Activated naive CD8-positive, alpha-beta T cell treated with anti-CD3 and anti-CD28 coated beads, Interleukin-2, amount 50 U/mL, for 24 hours (primary cell): Measurements from ENCODE around the gene ACOXL.
A peak's percentile ranks its signal among the peaks of the same experiment; 100 is the strongest.

ENCODE experiments used
- ATAC-seq: fragments of 150-1000 bp; cut with Tn5 transposase; one replicate; pipeline ENCODE4 v1.10.0; 2021
- DNase-seq: peaks from one replicate; pipeline ENCODE4 v3.0.0; 2021
- H3K27ac Mint-ChIP-seq: one replicate; pipeline ENCODE4 v1.8.0; 2021; ENCODE audit warnings: mild to moderate bottlenecking, mixed read lengths
- H3K27me3 Mint-ChIP-seq: one replicate; pipeline ENCODE4 v1.8.0; 2021; ENCODE audit warnings: mixed read lengths
- H3K36me3 Mint-ChIP-seq: one replicate; pipeline ENCODE4 v1.8.0; 2021; ENCODE audit warnings: low read depth, mixed read lengths
- H3K4me1 Mint-ChIP-seq: one replicate; pipeline ENCODE4 v1.8.0; 2021; ENCODE audit warnings: mixed read lengths
- H3K4me3 Mint-ChIP-seq: one replicate; pipeline ENCODE4 v1.8.0; 2021; ENCODE audit warnings: mild to moderate bottlenecking, moderate library complexity, mixed read lengths
- H3K9me3 Mint-ChIP-seq: one replicate; pipeline ENCODE4 v1.8.0; 2021; ENCODE audit warnings: mixed read lengths

Gene ACOXL

DNA sequence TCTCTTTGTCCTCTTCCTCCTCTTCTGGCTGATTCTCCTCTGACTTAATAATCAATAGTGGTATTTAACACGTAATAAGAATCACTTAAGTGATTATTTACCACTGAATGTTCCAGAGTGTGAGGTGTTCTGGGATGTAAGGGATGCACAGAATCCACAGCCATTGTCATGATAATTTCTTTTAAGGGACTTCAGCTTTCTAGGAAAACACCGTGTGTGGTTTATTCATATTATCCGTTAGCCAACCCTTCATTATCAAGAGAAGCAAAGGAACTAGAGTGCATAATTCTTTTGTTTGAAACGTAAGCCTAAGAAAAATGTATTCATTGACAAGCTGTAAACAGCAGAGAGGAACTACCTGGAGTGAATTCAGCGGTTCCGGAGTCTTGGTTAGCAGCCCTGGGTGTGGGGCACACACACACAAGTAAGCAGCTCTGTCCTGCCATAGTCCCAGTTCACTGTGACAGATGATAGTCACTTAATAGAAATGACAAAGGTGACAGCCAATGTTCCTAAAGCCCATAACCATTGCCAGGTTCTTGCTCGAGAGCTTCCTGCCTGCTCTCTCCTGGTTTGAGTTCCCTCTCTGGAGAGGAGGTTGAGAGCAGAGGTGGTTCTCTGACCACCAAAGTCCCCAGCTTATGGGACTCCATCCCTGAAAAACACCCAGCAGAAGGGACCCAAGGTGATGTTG, 101.9 kb downstream of the ACOXL start:
- H3K27ac Mint-ChIP-seq = no peak overlapping the region
- no peak for ATAC-seq

DNA sequence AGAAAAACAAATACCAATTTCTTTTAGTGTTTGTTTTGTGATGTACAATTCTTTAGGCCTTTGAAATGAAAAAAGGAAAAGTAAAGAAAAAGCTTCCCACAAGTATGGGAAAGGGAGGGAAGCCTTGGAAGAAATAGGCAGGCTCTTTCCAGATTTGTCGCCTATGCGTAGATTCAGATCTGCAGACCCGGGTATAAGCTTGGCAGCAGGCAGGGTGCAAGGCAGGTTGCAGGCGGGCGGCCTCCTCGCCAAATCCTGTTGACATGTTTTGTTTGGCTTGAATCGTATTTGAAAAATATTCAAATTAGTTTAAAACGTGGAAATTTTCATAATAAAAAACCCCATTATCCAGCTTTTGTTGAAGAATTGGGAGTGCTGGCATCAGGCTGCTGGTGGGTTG, 104.3 kb downstream of the ACOXL start:
- Mint-ChIP-seq H3K9me3 (no peaks in the 10 kb centered on the region), H3K4me3 (no peak overlapping the region), H3K4me1 (peaks cover 29% of the 10 kb centered on the region), H3K27me3 (peaks cover 8% of the 10 kb centered on the region), H3K27ac (no peak overlapping the region), H3K36me3 (no peaks in the 10 kb centered on the region)
- no peak for DNase-seq
- no peak for ATAC-seq

More for the DNA sequence above, 101.9 kb downstream of the ACOXL start:
- no peak for DNase-seq
- Mint-ChIP-seq H3K27me3 (peaks cover 13% of the 10 kb centered on the region), H3K4me1 (peaks cover 24% of the 10 kb centered on the region), H3K9me3 (no peaks in the 10 kb centered on the region), H3K4me3 (no peak overlapping the region), H3K36me3 (no peaks in the 10 kb centered on the region)

DNA sequence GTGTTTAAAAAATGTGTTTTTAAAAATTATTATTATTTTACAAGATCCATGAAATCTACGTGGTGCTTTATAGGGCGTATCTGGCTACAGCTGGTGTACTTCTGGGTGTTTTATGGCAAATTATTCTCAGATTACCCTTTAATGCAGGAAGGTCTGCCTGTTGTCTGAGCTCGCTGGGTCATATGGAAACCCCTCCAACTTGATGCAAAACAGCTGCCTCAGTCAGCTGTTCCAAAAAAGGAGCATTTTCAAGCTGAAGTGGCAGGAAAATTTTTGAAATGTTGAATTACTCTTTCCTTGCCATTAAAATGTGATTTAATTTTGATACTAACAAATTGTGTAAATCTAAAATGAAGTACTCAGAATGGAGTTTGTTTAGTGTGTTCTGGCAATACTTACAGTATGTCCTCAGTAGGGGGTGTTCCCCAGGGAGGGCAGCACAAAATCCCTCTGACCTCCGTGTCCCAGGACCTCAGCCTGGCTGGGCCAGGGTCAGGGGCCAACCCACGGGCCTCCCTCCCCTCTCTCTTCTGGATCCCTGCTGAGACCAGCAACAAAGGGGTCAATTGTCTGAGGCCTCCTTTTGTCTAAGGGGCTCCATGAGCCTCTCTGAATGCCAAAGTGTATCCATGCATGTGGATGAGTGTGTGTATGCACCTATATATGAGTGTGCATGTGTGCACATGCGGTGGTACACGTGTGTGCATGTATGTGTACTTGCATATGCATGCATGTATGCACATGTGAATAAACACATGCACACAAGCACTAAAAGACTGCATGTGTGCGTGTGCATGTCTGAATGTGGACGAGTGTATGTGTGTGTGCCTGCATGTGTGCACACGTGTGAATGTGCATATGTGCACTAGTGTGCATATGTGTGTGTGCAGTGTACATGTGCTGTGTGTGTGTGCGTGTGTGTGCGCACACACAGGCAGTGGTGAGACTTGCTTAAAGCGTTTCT, 105.4 kb downstream of the ACOXL start:
- H3K36me3 Mint-ChIP-seq = no peaks in the 10 kb centered on the region
- no peak for DNase-seq
- no peak overlapping the region for H3K4me3 Mint-ChIP-seq
- ATAC-seq = no peak
- peaks cover 25% of the 10 kb centered on the region for H3K4me1 Mint-ChIP-seq
- no peaks in the 10 kb centered on the region for H3K9me3 Mint-ChIP-seq
- H3K27me3 Mint-ChIP-seq = peaks cover 11% of the 10 kb centered on the region
- no peak overlapping the region for H3K27ac Mint-ChIP-seq

DNA sequence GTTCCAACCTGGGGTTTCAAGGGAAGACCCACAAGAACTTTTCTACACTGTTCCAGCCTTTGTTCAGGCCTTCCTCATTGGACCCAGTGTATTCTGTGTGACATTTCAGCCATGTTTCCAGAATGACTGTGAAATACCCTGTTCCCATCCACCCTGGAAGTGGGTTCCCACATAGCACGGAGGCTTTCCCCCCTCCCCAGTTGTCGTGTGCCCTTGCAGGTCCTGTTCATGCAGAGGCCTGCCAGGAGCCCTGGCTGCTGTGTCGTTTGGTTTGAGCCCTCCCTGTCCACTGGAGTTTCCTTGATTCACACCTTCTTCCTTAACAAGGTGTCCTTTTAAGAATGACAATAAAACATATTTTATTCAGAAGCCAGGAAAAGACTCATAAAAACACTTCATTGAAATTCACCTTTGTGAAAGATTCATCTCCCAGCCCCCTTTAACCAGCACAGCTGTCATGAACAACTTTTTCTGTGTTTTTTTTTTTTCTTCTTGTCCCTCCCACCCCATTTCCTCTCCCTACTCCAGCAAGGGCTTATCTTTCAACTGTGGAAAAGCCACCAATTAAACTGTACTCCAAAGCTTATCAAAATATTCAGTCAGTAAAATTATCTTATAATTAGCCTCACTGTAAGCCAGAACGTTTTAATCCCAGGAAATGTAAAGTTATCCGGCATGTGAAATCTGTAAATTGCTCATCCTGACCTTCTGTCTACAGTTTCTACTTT, 106.4 kb downstream of the ACOXL start:
- Mint-ChIP-seq H3K27ac (no peak overlapping the region), H3K4me1 (peaks cover 22% of the 10 kb centered on the region), H3K4me3 (no peak overlapping the region), H3K36me3 (no peaks in the 10 kb centered on the region), H3K27me3 (peaks cover 11% of the 10 kb centered on the region), H3K9me3 (no peaks in the 10 kb centered on the region)
- DNase-seq (no peak), ATAC-seq (no peak)

DNA sequence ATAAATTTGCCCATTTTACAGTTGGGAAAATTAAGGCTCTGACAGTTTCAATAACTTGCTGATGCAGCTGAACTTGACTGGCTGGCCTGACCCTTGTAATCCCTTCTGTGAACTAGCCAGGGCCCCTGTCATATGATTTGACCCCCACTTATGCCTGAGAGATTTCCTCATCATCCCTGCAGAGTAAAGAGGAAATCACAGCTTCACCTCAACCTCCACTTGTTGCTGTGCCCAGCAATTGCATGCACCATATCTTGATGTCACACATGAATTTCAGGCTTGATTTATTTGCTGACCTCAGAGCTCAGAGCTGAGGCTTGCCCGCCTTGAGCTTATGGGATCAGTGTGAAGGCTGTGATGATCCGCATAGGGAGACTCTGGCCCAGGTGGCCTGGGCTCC, 108.1 kb downstream of the ACOXL start:
- DNase-seq (no peak), ATAC-seq (no peak)
- Mint-ChIP-seq H3K27me3 (peaks cover 11% of the 10 kb centered on the region), H3K9me3 (no peaks in the 10 kb centered on the region), H3K27ac (no peak overlapping the region), H3K4me3 (no peak overlapping the region), H3K36me3 (no peaks in the 10 kb centered on the region), H3K4me1 (peaks cover 36% of the 10 kb centered on the region)

DNA sequence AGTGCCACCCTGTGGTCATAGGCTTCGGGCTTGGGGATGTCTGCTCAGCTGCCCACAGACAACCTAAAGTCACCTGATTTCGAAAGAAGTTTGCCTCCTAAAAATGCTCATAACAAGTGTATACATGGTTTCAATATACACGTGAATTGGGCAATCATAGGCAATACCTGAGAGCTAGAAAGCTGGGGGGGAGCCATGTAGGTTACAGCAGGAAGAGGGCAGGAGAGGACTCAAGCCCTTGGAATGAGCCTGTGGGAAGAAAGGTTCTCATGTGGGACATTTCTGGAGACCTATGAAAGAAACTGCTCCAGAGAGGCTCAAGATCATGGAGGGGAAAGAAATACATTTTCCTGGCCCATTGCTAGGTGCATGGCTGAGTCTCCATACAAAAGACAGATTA, 109.7 kb downstream of the ACOXL start:
- Mint-ChIP-seq H3K4me3 (no peak overlapping the region), H3K27ac (no peak overlapping the region), H3K9me3 (no peaks in the 10 kb centered on the region), H3K27me3 (peaks cover 11% of the 10 kb centered on the region), H3K4me1 (peaks cover 51% of the 10 kb centered on the region), H3K36me3 (no peaks in the 10 kb centered on the region)
- no peak for DNase-seq
- ATAC-seq = no peak

DNA sequence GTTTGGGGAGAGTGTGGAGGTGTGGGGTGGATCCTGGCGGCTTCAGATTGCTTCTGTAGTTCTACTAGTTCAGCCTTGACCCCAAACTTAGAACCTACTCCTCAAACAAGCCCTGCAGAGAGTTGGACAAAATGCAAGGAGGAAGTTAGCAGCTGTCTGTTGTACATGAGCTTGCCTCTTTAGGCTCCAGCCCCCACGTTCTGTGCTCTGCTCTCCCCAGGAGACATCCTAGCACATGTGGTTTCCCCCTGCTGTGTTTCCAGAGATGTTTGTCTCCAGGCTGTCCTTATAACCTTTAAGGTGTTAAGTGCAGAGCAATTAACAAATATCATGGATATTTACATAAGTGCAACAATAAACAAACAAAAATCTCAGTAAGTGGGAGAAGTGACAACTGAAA, 111.1 kb downstream of the ACOXL start:
- no peaks in the 10 kb centered on the region for H3K9me3 Mint-ChIP-seq
- ATAC-seq = no peak
- no peak overlapping the region for H3K4me3 Mint-ChIP-seq
- H3K4me1 Mint-ChIP-seq = peaks cover 65% of the 10 kb centered on the region
- peaks cover 12% of the 10 kb centered on the region for H3K27me3 Mint-ChIP-seq
- H3K36me3 Mint-ChIP-seq = no peaks in the 10 kb centered on the region
- peak overlapping the region; percentile 43 for H3K27ac Mint-ChIP-seq
- no peak for DNase-seq

DNA sequence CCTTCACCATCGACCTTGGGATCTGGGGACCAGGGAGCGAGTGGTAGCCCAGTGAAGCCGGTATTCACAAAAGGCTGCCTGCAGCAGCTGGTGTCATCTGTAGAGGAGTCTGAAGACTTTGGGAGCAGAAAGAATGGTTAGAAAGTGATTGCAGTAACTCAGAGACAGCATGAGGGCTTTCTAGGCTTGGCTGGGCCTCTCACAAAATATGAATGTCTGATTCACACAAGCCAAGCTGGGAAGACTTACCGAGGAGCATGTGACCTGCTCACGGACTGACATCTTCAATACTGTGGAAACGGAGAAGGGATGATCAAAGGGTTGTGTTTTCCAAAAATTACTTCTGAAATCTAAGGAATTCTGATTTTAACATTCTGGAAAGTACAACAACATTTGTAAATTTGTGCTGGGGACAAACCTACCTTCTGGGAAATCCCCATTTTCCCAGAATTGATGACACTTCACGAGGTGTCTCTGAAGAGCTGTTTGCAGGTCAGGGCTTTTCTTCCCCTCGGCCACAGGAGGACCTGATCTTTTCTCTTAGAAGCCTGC, 111.7 kb downstream of the ACOXL start:
- ATAC-seq (no peak), DNase-seq (no peak)
- peak overlapping the region; percentile 43 for H3K27ac Mint-ChIP-seq
- no peaks in the 10 kb centered on the region for H3K9me3 Mint-ChIP-seq
- H3K36me3 Mint-ChIP-seq = no peaks in the 10 kb centered on the region
- H3K27me3 Mint-ChIP-seq = peaks cover 16% of the 10 kb centered on the region
- peaks cover 66% of the 10 kb centered on the region for H3K4me1 Mint-ChIP-seq
- H3K4me3 Mint-ChIP-seq = no peak overlapping the region

DNA sequence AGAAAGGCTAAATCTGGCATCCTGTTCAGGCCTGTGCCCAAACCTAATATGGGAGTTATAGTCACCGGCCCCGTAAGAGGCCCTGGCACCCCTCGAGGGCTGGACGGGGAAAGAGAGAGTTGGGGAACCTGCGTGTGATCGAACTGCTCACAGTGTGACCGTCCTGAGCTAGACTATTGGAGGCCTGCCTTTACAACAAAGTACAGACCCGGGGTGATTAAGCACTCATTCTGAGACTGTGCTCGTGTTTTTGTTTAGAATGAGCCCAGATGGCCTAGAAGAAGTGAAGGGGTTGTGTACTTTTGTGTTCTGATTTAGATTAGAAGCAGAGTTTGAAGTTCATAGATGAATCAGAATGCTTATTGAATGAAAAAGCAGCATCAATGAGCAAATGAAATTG, 115.3 kb downstream of the ACOXL start:
- Mint-ChIP-seq H3K4me3 (no peak overlapping the region), H3K9me3 (no peaks in the 10 kb centered on the region), H3K27ac (peak overlapping the region; percentile 92), H3K4me1 (peaks cover 90% of the 10 kb centered on the region), H3K36me3 (no peaks in the 10 kb centered on the region), H3K27me3 (peaks cover 18% of the 10 kb centered on the region)
- ATAC-seq (no peak), DNase-seq (no peak)

DNA sequence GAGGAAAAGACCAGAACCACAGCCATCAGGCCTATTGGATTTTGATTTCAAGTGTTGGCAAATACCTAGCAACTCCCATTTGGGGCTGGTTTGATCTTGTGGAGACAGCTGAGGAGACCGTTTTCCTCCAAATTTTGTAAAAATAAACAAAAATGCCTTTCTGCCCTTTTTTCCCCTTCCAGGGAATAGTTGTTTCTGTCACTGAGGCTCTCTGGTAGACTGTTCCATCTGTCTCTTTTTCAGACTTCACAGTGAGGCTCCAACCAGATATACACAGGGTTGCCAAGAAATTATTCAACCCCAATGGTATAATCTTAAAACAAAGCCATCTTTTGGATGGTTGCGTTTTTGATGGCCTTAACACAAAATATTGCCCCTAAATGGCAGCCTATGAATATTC, 115.7 kb downstream of the ACOXL start:
- no peaks in the 10 kb centered on the region for H3K9me3 Mint-ChIP-seq
- ATAC-seq = no peak
- no peak for DNase-seq
- no peak overlapping the region for H3K4me3 Mint-ChIP-seq
- peaks cover 18% of the 10 kb centered on the region for H3K27me3 Mint-ChIP-seq
- H3K4me1 Mint-ChIP-seq = peaks cover 94% of the 10 kb centered on the region
- H3K27ac Mint-ChIP-seq = peak overlapping the region; percentile 92
- no peaks in the 10 kb centered on the region for H3K36me3 Mint-ChIP-seq

DNA sequence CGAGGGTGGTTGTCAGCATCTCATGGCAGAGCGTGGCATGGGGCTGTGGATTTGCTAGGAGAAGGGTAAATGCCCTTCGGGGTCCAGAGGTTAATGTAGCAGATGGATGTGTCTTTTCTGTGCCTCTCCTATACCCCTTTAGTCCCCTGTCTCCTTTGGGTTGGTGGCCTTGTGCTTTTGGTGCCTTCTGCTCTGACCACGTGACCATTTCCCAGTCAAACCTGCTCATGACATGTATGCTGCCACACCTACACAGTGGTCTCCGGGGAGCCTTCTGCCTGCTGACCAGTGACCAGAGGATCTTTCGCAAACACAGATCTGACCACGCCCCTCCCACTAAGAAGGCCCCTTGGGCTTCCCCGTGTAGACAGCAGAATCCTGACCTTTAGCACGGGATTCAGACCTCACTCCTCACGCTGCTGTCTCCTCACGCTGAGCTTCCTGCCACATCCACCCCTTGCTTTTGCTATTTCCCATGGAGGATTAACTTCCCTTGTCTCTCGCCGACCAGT, 116.2 kb downstream of the ACOXL start:
- ATAC-seq (no peak), DNase-seq (no peak)
- peaks cover 18% of the 10 kb centered on the region for H3K27me3 Mint-ChIP-seq
- peak overlapping the region; percentile 52 for H3K27ac Mint-ChIP-seq
- no peaks in the 10 kb centered on the region for H3K36me3 Mint-ChIP-seq
- no peak overlapping the region for H3K4me3 Mint-ChIP-seq
- H3K4me1 Mint-ChIP-seq = peaks cover 95% of the 10 kb centered on the region
- no peaks in the 10 kb centered on the region for H3K9me3 Mint-ChIP-seq

DNA sequence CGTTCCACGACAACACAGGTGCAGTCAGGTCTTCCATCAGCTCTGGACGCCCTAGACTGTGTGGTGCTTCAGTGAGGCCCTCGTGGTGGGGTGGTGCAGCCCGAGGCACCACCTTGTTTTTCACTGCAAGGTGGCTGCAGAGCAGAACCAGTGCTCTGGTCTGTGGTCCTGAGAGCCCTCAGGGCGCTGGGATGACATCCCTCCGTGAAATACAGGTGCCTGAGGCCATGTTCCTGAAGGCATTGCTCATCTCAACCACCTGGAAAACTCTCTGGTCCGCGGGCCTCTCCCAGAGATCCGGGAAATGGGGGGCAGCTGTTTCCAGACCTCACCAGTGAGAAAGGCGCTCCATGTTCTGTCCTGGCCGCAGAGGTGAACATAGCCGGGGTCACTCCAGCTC, 119.2 kb downstream of the ACOXL start:
- peaks cover 27% of the 10 kb centered on the region for H3K27me3 Mint-ChIP-seq
- H3K36me3 Mint-ChIP-seq = no peaks in the 10 kb centered on the region
- ATAC-seq (no peak), DNase-seq (no peak)
- H3K4me3 Mint-ChIP-seq = no peak overlapping the region
- no peak overlapping the region for H3K27ac Mint-ChIP-seq
- H3K4me1 Mint-ChIP-seq = peaks cover 89% of the 10 kb centered on the region
- H3K9me3 Mint-ChIP-seq = no peaks in the 10 kb centered on the region

DNA sequence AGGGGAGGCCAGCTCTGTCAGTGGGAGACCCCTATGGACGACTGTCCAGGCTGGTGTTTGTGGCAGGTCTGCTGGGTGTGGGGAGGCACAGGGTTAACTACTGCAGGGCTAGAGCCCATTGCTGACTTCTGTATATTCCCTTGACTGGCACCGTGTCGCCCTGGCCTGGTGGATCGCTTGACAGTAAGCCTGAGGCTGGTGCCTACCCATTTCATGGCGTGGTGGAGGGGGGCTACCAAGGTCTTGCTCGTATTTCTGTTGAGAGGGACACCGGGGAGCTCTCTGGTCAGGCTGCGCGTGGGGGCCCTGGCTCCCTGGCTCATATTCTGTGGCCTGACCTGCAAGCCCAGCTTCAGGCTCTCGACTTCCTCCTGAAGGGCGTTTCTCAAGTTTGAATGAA, 119.7 kb downstream of the ACOXL start:
- peak overlapping the region; percentile 40 for H3K27ac Mint-ChIP-seq
- no peak overlapping the region for H3K4me3 Mint-ChIP-seq
- peaks cover 29% of the 10 kb centered on the region for H3K27me3 Mint-ChIP-seq
- no peaks in the 10 kb centered on the region for H3K36me3 Mint-ChIP-seq
- H3K4me1 Mint-ChIP-seq = peaks cover 87% of the 10 kb centered on the region
- H3K9me3 Mint-ChIP-seq = no peaks in the 10 kb centered on the region
- ATAC-seq = no peak
- DNase-seq = no peak

DNA sequence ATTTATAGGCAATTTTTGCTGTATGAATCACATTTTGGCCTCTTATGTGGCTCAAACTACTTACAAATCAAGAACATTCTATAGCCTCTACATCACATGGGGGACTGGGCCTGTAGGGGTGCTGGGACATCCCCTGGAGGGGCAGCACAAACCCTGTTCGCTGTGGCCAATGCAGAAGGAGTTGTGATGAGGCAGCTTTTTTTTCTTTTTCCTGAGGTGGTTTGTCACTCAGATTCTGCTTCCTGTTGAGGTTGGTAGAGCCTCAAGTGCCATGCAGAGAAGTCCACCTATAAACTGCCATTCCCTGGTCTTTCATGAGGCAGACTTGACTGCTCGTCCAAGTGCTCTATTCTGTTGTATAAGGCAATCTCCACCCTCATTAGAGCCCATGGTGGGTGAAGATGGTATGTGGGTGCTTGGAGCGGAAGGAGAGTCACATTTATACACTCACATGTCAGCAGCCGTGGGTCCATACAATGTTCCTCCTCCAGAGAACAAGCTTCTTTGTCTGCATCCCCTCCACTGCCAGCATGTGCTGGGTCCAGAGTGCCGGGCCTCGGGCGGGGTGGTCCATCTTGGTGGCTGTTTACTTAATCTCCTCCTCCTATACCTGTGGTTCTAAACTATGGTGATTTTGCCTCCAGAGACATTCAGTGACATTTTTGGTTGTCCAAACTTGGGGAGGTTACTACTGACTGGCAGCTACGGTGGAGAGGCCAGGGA, 120.3 kb downstream of the ACOXL start:
- H3K4me3 Mint-ChIP-seq = no peak overlapping the region
- H3K4me1 Mint-ChIP-seq = peaks cover 83% of the 10 kb centered on the region
- peak overlapping the region; percentile 40 for H3K27ac Mint-ChIP-seq
- H3K36me3 Mint-ChIP-seq = no peaks in the 10 kb centered on the region
- ATAC-seq = peak; percentile 70
- peak; percentile 29 for DNase-seq
- peaks cover 32% of the 10 kb centered on the region for H3K27me3 Mint-ChIP-seq
- no peaks in the 10 kb centered on the region for H3K9me3 Mint-ChIP-seq
